A673 (cell line): ENCODE data around the gene MAOB.

ENCODE experiments used
- EZH2 ChIP-seq: fragments of 200-600 bp; sonication (generic); IDR thresholded peaks from 2 replicates; pipeline ENCODE4 v1.6.1; 2017; ENCODE audit warnings: borderline replicate concordance, low read depth, mild to moderate bottlenecking, mixed read lengths, antibody characterized with exemption, low read length; ENCODE audit not compliant: poor library complexity, severe bottlenecking
- TF ChIP-seq, protein P1 (sequence below): fragments of 300-800, 200-600 bp; sonication (generic); conservative IDR thresholded peaks from 2 replicates; pipeline ENCODE4 v1.5.1; 2017; ENCODE audit warnings: low read depth, mild to moderate bottlenecking, antibody characterized with exemption, low read length, moderate library complexity, mixed read lengths

DNA sequence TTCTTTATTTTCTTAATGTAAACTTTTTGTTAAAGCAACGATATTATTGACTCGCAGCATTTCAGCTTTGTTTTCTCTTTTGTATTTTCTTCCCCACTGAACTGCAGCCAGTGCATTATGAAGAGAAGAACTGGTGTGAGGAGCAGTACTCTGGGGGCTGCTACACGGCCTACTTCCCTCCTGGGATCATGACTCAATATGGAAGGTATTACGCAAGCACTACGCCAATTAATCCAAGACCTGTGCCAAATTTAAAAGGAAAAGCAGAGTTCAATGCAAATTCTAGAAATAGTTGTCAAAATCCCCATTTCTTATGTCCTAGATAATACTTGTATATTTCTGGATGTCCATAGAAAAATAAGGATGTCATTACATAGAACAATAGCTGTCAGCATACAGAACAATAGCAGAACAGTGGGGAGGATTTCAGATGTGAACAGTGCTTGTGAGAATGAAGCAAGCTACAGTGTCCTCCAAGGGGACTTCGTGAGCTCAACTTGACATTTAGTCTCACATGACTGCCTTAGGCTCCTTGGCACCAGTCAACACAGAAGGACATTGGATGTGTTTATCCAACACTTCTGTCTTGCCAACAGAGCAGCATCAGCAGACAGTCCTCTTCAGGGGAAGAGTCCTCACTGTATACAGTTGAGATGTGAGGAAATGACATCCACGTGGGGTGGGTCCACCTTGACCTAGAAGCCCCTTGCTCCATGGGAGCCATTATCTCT lies 140.2 kb downstream of the MAOB start:
- TF ChIP-seq, protein P1, sequence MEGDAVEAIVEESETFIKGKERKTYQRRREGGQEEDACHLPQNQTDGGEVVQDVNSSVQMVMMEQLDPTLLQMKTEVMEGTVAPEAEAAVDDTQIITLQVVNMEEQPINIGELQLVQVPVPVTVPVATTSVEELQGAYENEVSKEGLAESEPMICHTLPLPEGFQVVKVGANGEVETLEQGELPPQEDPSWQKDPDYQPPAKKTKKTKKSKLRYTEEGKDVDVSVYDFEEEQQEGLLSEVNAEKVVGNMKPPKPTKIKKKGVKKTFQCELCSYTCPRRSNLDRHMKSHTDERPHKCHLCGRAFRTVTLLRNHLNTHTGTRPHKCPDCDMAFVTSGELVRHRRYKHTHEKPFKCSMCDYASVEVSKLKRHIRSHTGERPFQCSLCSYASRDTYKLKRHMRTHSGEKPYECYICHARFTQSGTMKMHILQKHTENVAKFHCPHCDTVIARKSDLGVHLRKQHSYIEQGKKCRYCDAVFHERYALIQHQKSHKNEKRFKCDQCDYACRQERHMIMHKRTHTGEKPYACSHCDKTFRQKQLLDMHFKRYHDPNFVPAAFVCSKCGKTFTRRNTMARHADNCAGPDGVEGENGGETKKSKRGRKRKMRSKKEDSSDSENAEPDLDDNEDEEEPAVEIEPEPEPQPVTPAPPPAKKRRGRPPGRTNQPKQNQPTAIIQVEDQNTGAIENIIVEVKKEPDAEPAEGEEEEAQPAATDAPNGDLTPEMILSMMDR = no peak
- no peak for TF ChIP-seq EZH2
